CD4-positive, CD25-positive, alpha-beta regulatory T cell (primary cell): ENCODE results near the gene LDB2. TPM values are rescaled to one million over a fixed set of nuclear protein-coding genes. Genes with fewer than 3 reads are reported as not detected.

Experiments used
- ATAC-seq, 2 donors: fragments of 150-1000 bp; cut with Tn5 transposase; one replicate each; pipeline ENCODE4 v1.10.0; 2021; ENCODE audit warnings: low read depth in 2 of 2, moderate number of reproducible peaks in 2 of 2, moderate library complexity in 1 of 2
- DNase-seq, 3 donors: peaks; one replicate each; pipeline versions ENCODE4 v3.0.0 to v3.0.0-alpha.2; 2012 to 2022; ENCODE audit warnings: mixed read lengths in 1 of 3
- H3K27ac ChIP-seq: one replicate; pipeline ENCODE4 v1.7.0; 2013; ENCODE audit warnings: mild to moderate bottlenecking, low read length; ENCODE audit not compliant: insufficient read depth, poor library complexity, severe bottlenecking
- H3K27me3 ChIP-seq: one replicate; pipeline ENCODE4 v1.7.0; 2013; ENCODE audit warnings: low read length; ENCODE audit not compliant: control insufficient read depth, insufficient read depth
- H3K36me3 ChIP-seq: one replicate; pipeline ENCODE4 v1.7.0; 2013; ENCODE audit warnings: mild to moderate bottlenecking, low read length, moderate library complexity; ENCODE audit not compliant: control insufficient read depth, insufficient read depth
- H3K4me1 ChIP-seq: 2 replicates; pipeline ENCODE4 v1.7.0; 2013; ENCODE audit warnings: mild to moderate bottlenecking, low read length; ENCODE audit not compliant: insufficient read depth, control insufficient read depth, poor library complexity, severe bottlenecking
- H3K4me3 ChIP-seq: one replicate; pipeline ENCODE4 v1.7.0; 2013; ENCODE audit warnings: low read depth, mild to moderate bottlenecking, low read length, moderate library complexity
- H3K9me3 ChIP-seq, 2 experiments: 1 replicate in 1 of 2; 2 replicates in 1 of 2; pipeline ENCODE4 v1.7.0; 2013; ENCODE audit warnings: low read length in 2 of 2, mild to moderate bottlenecking in 1 of 2, moderate library complexity in 1 of 2; ENCODE audit not compliant: control insufficient read depth in 2 of 2
- H3K27ac Mint-ChIP-seq, 3 donors: one replicate each; pipeline ENCODE4 v1.8.0; 2020 to 2022; ENCODE audit warnings: mild to moderate bottlenecking in 3 of 3, mixed read lengths in 3 of 3, moderate library complexity in 2 of 3
- H3K27me3 Mint-ChIP-seq: one replicate; pipeline ENCODE4 v1.8.0; 2022; ENCODE audit warnings: mild to moderate bottlenecking, mixed read lengths
- H3K36me3 Mint-ChIP-seq: one replicate; pipeline ENCODE4 v1.8.0; 2020; ENCODE audit warnings: mixed read lengths
- H3K4me1 Mint-ChIP-seq, 4 donors: one replicate each; pipeline ENCODE4 v1.8.0; 2020 to 2022; ENCODE audit warnings: mixed read lengths in 4 of 4, mild to moderate bottlenecking in 1 of 4
- H3K4me3 Mint-ChIP-seq, 4 donors: one replicate each; pipeline ENCODE4 v1.8.0; 2020 to 2022; ENCODE audit warnings: mild to moderate bottlenecking in 4 of 4, mixed read lengths in 4 of 4, moderate library complexity in 3 of 4
- H3K9me3 Mint-ChIP-seq, 7 donors: one replicate each; pipeline ENCODE4 v1.8.0; 2020 to 2022; ENCODE audit warnings: mixed read lengths in 7 of 7, mild to moderate bottlenecking in 3 of 7, moderate library complexity in 2 of 7
- polyA plus RNA-seq, 4 donors: library from polyadenylated mRNA; unstranded; fragments of 300-500 nt; fragmentation: Illumina TruSeq; gene quantifications; one replicate each; pipeline ENCODE4 v1.2.3, GENCODE V29; 2021
- total RNA-seq: library from RNA; stranded (reverse); gene quantifications from one replicate; pipeline ENCODE4 v1.2.3, GENCODE V29; 2022

The LDB2 gene
- total and polyA plus RNA-seq, 5 donors from 2014 or later, result not detected

DNA sequence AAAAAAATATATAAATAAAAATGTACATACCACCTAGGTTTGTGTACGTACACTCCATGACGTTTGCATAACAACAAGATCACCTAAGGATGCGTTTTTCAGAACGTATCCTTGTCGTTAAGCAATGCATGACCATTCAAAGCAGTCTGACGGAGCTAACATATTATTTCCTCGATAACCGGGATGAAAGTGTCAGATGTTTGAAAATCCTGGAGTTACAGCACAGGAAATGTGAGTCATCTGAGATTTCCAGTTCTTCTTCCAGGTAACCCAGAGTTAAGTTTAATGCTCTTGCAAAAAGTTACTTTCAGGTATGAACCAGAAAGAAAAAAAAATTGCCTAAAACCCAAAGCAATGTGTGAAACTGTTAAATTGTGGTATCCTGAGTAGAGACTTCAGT, 107.9 kb downstream of the LDB2 start:
- DNase-seq (no peak), ATAC-seq (no peak)
- Histone ChIP-seq H3K27me3 (no peaks in the 10 kb centered on the region), H3K27ac (no peak overlapping the region), H3K36me3 (no peaks in the 10 kb centered on the region), H3K4me1 (no peaks in the 10 kb centered on the region), H3K9me3 (peaks cover 0 to 1% of the 10 kb centered on the region in 2 experiments), H3K4me3 (no peak overlapping the region)
- Mint-ChIP-seq H3K36me3 (no peaks in the 10 kb centered on the region), H3K9me3 (peaks cover 0 to 3% (median 0%) of the 10 kb centered on the region in 7 donors), H3K4me1 (no peaks in the 10 kb centered on the region), H3K4me3 (no peak overlapping the region), H3K27ac (no peak overlapping the region), H3K27me3 (no peaks in the 10 kb centered on the region)

DNA sequence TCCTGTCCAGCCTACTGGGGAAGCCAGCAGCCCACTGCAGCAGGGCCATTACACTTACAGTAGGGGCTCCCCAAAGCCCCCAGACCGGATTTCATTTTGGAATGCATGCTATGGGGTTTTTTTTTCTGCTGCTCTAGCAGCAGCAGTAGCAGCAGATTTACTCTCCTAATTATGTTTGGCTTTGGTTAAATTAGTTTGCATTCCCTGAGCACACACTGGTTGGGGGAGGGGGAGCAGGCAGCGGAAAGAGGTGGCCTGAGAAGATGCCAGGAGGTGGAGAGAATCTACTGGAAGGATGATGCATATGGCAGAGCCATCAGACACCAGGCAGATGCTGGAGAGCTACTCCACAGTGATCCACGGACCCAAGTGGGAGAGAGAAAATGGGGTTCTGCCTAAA, 109.6 kb downstream of the LDB2 start:
- no peak overlapping the region for H3K27ac ChIP-seq
- Mint-ChIP-seq H3K27me3 (no peaks in the 10 kb centered on the region), H3K4me3 (no peak overlapping the region), H3K9me3 (peaks cover 0 to 3% (median 0%) of the 10 kb centered on the region in 7 donors), H3K4me1 (no peaks in the 10 kb centered on the region), H3K36me3 (no peaks in the 10 kb centered on the region), H3K27ac (no peak overlapping the region)
- no peaks in the 10 kb centered on the region for H3K36me3 ChIP-seq
- no peak for ATAC-seq
- H3K4me1 ChIP-seq, result no peaks in the 10 kb centered on the region
- DNase-seq, result no peak
- H3K4me3 ChIP-seq, result no peak overlapping the region
- peaks cover 0 to 1% of the 10 kb centered on the region in 2 experiments for H3K9me3 ChIP-seq
- H3K27me3 ChIP-seq, result no peaks in the 10 kb centered on the region

DNA sequence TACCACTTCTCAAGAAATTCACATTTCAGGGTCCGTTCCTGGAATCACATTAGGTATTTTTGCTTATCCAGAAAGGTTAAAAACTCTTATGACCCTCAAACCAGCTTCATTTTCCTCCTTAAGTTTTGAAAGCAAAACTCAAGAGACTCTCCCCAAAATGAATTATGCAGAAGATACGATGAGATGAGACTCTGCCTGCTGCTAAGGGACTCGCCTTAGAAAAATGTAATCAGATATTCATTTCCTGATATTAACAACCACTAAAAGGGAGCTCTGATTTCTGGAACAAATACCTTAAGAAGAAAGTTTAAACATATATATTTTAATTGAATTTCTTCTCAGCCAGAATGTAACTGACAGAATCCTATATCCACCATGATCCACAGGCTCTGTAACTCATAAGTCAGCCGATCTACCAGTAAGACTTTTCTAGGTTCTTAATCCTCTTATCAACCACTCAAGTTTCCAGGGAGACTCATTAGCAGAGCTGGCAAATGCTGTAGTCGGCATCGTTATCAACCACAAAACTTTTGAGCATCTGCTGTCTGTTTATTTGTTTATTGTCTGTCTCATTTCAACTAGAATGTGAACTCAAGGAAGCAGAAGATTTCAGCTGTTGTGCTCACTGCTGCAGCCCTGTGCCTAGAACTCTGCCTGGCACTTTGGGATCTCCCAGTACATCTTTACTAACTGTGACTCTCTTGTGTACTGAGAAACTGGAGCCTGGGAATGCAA, 112.5 kb downstream of the LDB2 start:
- Mint-ChIP-seq H3K9me3 (peaks cover 0 to 6% (median 0%) of the 10 kb centered on the region in 7 donors), H3K4me3 (no peak overlapping the region), H3K27me3 (no peaks in the 10 kb centered on the region), H3K36me3 (no peaks in the 10 kb centered on the region), H3K4me1 (no peaks in the 10 kb centered on the region), H3K27ac (no peak overlapping the region)
- ATAC-seq (no peak), DNase-seq (no peak)
- Histone ChIP-seq H3K9me3 (peaks cover 0 to 1% of the 10 kb centered on the region in 2 experiments), H3K36me3 (no peaks in the 10 kb centered on the region), H3K4me1 (no peaks in the 10 kb centered on the region), H3K27ac (no peak overlapping the region), H3K27me3 (no peaks in the 10 kb centered on the region), H3K4me3 (no peak overlapping the region)

DNA sequence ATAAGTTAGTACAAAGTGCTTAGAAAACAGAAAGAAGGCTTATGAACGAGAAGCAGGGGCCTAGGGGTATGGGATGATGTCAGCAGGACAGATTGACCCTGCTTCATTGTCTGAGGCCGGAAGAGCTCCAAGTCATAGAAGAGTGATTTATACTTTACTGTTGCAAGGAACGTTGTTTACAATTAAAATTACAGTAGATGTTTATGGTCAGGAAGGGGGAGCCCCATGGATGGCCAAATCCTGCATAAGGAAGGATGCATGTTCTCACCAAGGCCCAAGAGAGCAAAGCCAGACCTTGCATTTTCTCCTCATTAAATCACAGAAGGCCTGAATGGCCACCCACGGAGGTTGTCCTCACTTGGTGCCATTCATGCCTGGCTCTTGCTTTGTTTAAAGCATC, 115.3 kb downstream of the LDB2 start:
- Histone ChIP-seq H3K4me1 (no peaks in the 10 kb centered on the region), H3K36me3 (no peaks in the 10 kb centered on the region), H3K27ac (no peak overlapping the region), H3K27me3 (no peaks in the 10 kb centered on the region), H3K9me3 (peaks cover 0 to 1% of the 10 kb centered on the region in 2 experiments), H3K4me3 (no peak overlapping the region)
- DNase-seq, result no peak
- H3K4me3 Mint-ChIP-seq, result no peak overlapping the region
- no peak for ATAC-seq
- H3K27me3 Mint-ChIP-seq, result peaks cover 4% of the 10 kb centered on the region
- H3K27ac Mint-ChIP-seq, result no peak overlapping the region
- peaks cover 0 to 2% (median 0%) of the 10 kb centered on the region in 7 donors for H3K9me3 Mint-ChIP-seq
- no peaks in the 10 kb centered on the region for H3K4me1 Mint-ChIP-seq
- H3K36me3 Mint-ChIP-seq, result no peaks in the 10 kb centered on the region

DNA sequence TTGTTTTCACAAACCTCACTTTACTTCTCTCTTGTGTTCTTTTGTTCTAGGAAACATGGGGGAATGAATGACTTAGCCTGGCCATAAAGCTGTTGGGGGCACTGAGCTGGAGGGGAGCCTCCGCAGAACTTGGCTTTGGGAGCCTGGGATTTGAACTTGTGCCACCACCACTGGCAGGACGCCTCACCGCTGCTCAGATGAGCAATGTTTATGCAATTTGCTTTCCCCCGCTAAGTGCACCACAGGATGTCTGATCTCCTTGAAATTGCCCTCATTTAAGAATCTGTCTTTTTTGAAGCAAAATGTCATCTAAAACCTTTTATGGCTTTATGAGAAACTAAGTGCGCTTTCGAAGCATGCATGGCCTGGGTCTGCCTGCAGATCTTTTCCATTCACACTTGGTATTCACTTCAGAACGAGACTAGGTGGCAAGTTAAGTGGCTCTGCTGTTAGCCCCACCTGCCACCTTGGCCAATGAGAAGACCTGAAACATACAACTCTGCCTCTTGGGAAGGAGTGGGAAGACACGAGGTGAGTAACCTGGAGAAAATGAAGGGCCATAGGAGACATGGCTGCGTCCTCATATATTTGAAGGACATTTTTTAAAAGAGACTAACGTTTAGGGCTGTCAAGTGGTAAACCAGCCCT, 119.3 kb downstream of the LDB2 start:
- no peaks in the 10 kb centered on the region for H3K4me1 ChIP-seq
- ATAC-seq, result no peak
- no peak for DNase-seq

DNA sequence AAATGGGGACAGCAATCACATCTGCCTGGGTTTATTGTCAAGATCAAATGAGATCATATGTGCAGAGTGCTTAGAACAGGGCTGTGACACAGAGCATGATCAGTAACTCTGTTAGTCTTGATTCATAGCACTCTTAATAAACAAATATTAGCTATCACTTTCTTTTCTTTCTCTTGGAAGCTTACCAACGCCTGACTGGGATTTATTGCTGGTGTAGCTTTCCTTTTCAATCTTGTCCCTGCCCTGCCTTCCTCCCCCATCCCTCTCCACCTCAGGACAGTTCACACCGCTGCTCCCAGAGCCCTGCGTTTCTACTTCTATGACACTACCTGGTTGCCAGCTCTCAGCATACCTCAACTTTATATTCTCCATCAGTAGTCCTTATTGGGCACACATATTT, 120.7 kb downstream of the LDB2 start:
- Histone ChIP-seq H3K9me3 (no peaks in the 10 kb centered on the region), H3K36me3 (no peaks in the 10 kb centered on the region), H3K4me3 (no peak overlapping the region), H3K27me3 (no peaks in the 10 kb centered on the region), H3K27ac (no peak overlapping the region), H3K4me1 (no peaks in the 10 kb centered on the region)
- Mint-ChIP-seq H3K9me3 (peaks cover 0 to 2% (median 0%) of the 10 kb centered on the region in 7 donors), H3K36me3 (no peaks in the 10 kb centered on the region), H3K4me3 (no peak overlapping the region), H3K27me3 (peaks cover 4% of the 10 kb centered on the region), H3K4me1 (no peaks in the 10 kb centered on the region), H3K27ac (no peak overlapping the region)
- DNase-seq, result no peak
- no peak for ATAC-seq

More for the DNA sequence above, 119.3 kb downstream of the LDB2 start:
- no peak overlapping the region for H3K4me3 Mint-ChIP-seq
- no peaks in the 10 kb centered on the region for H3K36me3 Mint-ChIP-seq
- Histone ChIP-seq H3K36me3 (no peaks in the 10 kb centered on the region), H3K4me3 (no peak overlapping the region), H3K27ac (no peak overlapping the region), H3K27me3 (no peaks in the 10 kb centered on the region), H3K9me3 (no peaks in the 10 kb centered on the region)
- H3K4me1 Mint-ChIP-seq, result no peaks in the 10 kb centered on the region
- H3K9me3 Mint-ChIP-seq, result peaks cover 0 to 2% (median 0%) of the 10 kb centered on the region in 7 donors
- H3K27me3 Mint-ChIP-seq, result peaks cover 4% of the 10 kb centered on the region
- H3K27ac Mint-ChIP-seq, result no peak overlapping the region

DNA sequence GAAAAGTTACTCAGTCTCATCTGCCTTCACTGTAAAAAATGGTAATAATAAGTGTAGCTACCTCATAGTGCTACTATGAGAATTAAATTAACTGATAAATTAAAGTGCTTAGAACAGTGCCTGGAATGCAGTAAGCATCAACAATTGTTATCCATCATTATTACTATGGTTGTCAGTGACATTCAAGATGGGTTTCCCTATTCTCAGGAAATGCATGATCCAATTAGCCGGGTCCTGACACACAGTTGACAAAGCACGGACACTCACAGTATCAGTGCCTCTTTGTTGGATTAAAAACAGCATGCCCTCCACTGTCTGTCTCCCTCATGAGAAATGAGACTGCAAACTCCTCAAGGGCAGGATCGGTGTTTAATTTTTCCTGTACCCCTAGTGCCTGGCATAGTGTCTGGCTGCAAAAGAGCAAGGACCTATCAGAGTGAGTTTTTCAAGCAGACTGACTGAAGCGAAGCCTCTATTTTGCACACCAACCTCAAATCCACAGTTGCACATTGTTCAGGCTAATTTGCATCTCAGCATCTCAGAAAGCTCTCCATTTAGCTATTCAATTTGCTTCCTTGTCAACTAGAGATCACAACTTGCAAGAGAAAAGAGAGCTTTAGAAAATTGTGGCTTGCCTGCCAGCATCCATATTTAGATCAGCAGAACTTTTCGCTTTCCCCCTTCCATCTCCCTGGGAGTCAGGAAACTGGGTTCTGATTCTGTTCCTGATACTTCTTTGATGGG, 122.9 kb downstream of the LDB2 start:
- ATAC-seq, result no peak
- no peak overlapping the region for H3K4me3 Mint-ChIP-seq
- no peak overlapping the region for H3K27ac ChIP-seq
- no peaks in the 10 kb centered on the region for H3K36me3 Mint-ChIP-seq
- peaks cover 4% of the 10 kb centered on the region for H3K27me3 Mint-ChIP-seq
- H3K36me3 ChIP-seq, result no peaks in the 10 kb centered on the region
- no peak overlapping the region for H3K27ac Mint-ChIP-seq
- H3K4me1 Mint-ChIP-seq, result no peaks in the 10 kb centered on the region
- peaks cover 0 to 3% (median 0%) of the 10 kb centered on the region in 7 donors for H3K9me3 Mint-ChIP-seq
- no peaks in the 10 kb centered on the region for H3K27me3 ChIP-seq
- H3K4me3 ChIP-seq, result no peak overlapping the region
- no peaks in the 10 kb centered on the region for H3K4me1 ChIP-seq
- no peak for DNase-seq
- H3K9me3 ChIP-seq, result no peaks in the 10 kb centered on the region
